Lower leg skin (tissue), 3 donors: Measurements from ENCODE around the gene CCNK.

Source experiments
- CTCF ChIP-seq, 3 donors: fragments of 450-650 bp; IDR thresholded peaks; one replicate each; pipeline ENCODE4 v1.5.1; 2016; ENCODE audit warnings: antibody characterized with exemption in 3 of 3, mild to moderate bottlenecking in 3 of 3, moderate library complexity in 2 of 3
- POLR2A ChIP-seq, 2 donors: fragments of 450-650 bp; IDR thresholded peaks; one replicate each; pipeline ENCODE4 v1.6.1; 2016 to 2017; ENCODE audit warnings: antibody characterized with exemption in 2 of 2, mild to moderate bottlenecking in 1 of 2, moderate library complexity in 1 of 2

- TF ChIP-seq CTCF (IDR thresholded peaks at IDR 0.05), result no peak
- TF ChIP-seq POLR2A (IDR thresholded peaks at IDR 0.05), result no peak
Observed at GRCh38 chr14:99544991-99545390, 63.8 kb downstream of the CCNK start.
